ENCODE results near the gene FER1L5. TPM values are rescaled to one million over a fixed set of nuclear protein-coding genes. Genes with fewer than 3 reads are reported as not detected.
A peak's percentile ranks its signal among the peaks of the same experiment; 100 is the strongest.

Gene FER1L5
- total RNA-seq, 1 experiment from 2014 or later = 0.91 TPM

GRCh38 chr2:96747061-96747617 lies 104.6 kb downstream of the FER1L5 start:
- H3K36me3 ChIP-seq (ENCODE audit: control insufficient read depth in 1 of 2, insufficient read depth in 2 of 2, low read length in 2 of 2) = no peaks in the 10 kb centered on the region
- peaks cover 4 to 16% of the 10 kb centered on the region in 2 experiments; a peak in 3 of 4 replicates for H3K4me1 ChIP-seq (ENCODE audit: control insufficient read depth in 1 of 2, insufficient read depth in 2 of 2, low read length in 2 of 2)
- no peak overlapping the region for H3K9ac ChIP-seq (ENCODE audit: low read length)
- H3K79me2 ChIP-seq (ENCODE audit: insufficient read depth, low read length) = no peaks in the 10 kb centered on the region
- no TSS peak for BruUV-seq (replicated peaks)
- no peaks in the 10 kb centered on the region for H3K9me2 ChIP-seq (ENCODE audit: insufficient read depth)
- no peak overlapping the region for H3K27ac ChIP-seq (ENCODE audit: low read depth, low read length)
- H3K9me3 ChIP-seq (ENCODE audit: control insufficient read depth in 1 of 2, insufficient read depth in 1 of 2, low read depth in 1 of 2, low read length in 2 of 2) = no peaks in the 10 kb centered on the region
- ChIA-PET CTCF (no interaction called here), RAD21 (ENCODE audit: low non-redundant PET in 1 of 2, low total read pairs in 2 of 2, uncharacterized antibody in 2 of 2, unreplicated experiment in 2 of 2) (interaction anchor here in 1 of 2 experiments (0.6 kb wide), 1 partner anchor 13 kb away, joined by 4 read pairs; the partner anchor contains the start of gene CNNM4), POLR2A (interaction anchor here (1.2 kb wide), 1 partner anchor 9 kb away, joined by 3 read pairs; no protein-coding TSS in a partner anchor)
- intact Hi-C loops (cut with micrococcal nuclease) = no loop called here
- H4K20me1 ChIP-seq (ENCODE audit: insufficient read depth) = no peaks in the 10 kb centered on the region
- TF ChIP-seq YY1 (IDR thresholded peaks at IDR 0.05; ENCODE audit: extremely low read depth, insufficient replicate concordance, low read depth, low read length) = no peak
- DNase-seq (ENCODE audit: low read depth, low spot score) (no peak), ATAC-seq (no peak)
- no peak overlapping the region for H3K4me2 ChIP-seq (ENCODE audit: low read length)
- H3K27me3 ChIP-seq (ENCODE audit: insufficient read depth, low read length) = no peaks in the 10 kb centered on the region
- no peak overlapping the region for H2AFZ ChIP-seq (ENCODE audit: low read depth, low read length, poor library complexity, severe bottlenecking)
- H3K4me3 ChIP-seq (replicated peaks in 1 of 2; ENCODE audit: low read depth in 1 of 2, low read length in 2 of 2) = no peak overlapping the region

GRCh38 chr2:96751800-96752199 lies 109.2 kb downstream of the FER1L5 start:
- no peak for DNase-seq (ENCODE audit: low read depth, low spot score)
- H3K9ac ChIP-seq (ENCODE audit: low read length) = no peak overlapping the region
- POLR2A ChIA-PET = no interaction called here
- BruUV-seq (replicated peaks) = no TSS peak
- RAD21 ChIA-PET (ENCODE audit: low non-redundant PET in 1 of 2, low total read pairs in 2 of 2, uncharacterized antibody in 2 of 2, unreplicated experiment in 2 of 2) = no interaction called here
- no peaks in the 10 kb centered on the region for H3K9me3 ChIP-seq (ENCODE audit: control insufficient read depth in 1 of 2, insufficient read depth in 1 of 2, low read depth in 1 of 2, low read length in 2 of 2)
- CTCF ChIA-PET = interaction anchor here (0.6 kb wide), 1 partner anchor 9 kb away, joined by 3 read pairs; the partner anchor contains the start of gene CNNM4
- intact Hi-C loops (cut with micrococcal nuclease) = no loop called here
- no peaks in the 10 kb centered on the region for H3K79me2 ChIP-seq (ENCODE audit: insufficient read depth, low read length)
- H3K4me1 ChIP-seq (ENCODE audit: control insufficient read depth in 1 of 2, insufficient read depth in 2 of 2, low read length in 2 of 2) = peaks cover 4 to 17% of the 10 kb centered on the region in 2 experiments; a peak in 3 of 4 replicates
- H3K4me3 ChIP-seq (replicated peaks in 1 of 2; ENCODE audit: low read depth in 1 of 2, low read length in 2 of 2) = no peak overlapping the region
- H3K4me2 ChIP-seq (ENCODE audit: low read length) = peak overlapping the region; percentile 35; the same call in 1 of the 2 replicates
- H4K20me1 ChIP-seq (ENCODE audit: insufficient read depth) = no peaks in the 10 kb centered on the region
- H3K9me2 ChIP-seq (ENCODE audit: insufficient read depth) = no peaks in the 10 kb centered on the region
- no peak overlapping the region for H3K27ac ChIP-seq (ENCODE audit: low read depth, low read length)
- no peaks in the 10 kb centered on the region for H3K27me3 ChIP-seq (ENCODE audit: insufficient read depth, low read length)
- no peak overlapping the region for H2AFZ ChIP-seq (ENCODE audit: low read depth, low read length, poor library complexity, severe bottlenecking)
- 0 out of 2 replicates have a peak, but pooled peaks have one; percentile 32 for ATAC-seq
- no peak for TF ChIP-seq EZH2 (IDR thresholded peaks at IDR 0.05)
- no peak for TF ChIP-seq ZNF274 (IDR thresholded peaks at IDR 0.05; ENCODE audit: low read depth, low read length)
- TF ChIP-seq POLR2AphosphoS5 (IDR thresholded peaks at IDR 0.05; ENCODE audit: low read depth, low read length) = no peak
- TF ChIP-seq CBX3 (IDR thresholded peaks at IDR 0.05; ENCODE audit: low read depth) = no peak
- no peak for TF ChIP-seq TCF7L2 (IDR thresholded peaks at IDR 0.05; ENCODE audit: borderline replicate concordance, extremely low read depth, insufficient read depth, insufficient read length)
- no peak for TF ChIP-seq SP1 (IDR thresholded peaks at IDR 0.05; ENCODE audit: low read depth)
- H3K36me3 ChIP-seq (ENCODE audit: control insufficient read depth in 1 of 2, insufficient read depth in 2 of 2, low read length in 2 of 2) = no peaks in the 10 kb centered on the region
